ENCODE data around the gene SAA4. TPM values are rescaled to one million over a fixed set of nuclear protein-coding genes. Genes with fewer than 3 reads are reported as not detected.

SAA4 gene
- total and polyA plus RNA-seq, 10 of the 15 experiments (the other 5 are each of a cell fraction or from before 2014, with no cell fraction given) = not detected

DNA sequence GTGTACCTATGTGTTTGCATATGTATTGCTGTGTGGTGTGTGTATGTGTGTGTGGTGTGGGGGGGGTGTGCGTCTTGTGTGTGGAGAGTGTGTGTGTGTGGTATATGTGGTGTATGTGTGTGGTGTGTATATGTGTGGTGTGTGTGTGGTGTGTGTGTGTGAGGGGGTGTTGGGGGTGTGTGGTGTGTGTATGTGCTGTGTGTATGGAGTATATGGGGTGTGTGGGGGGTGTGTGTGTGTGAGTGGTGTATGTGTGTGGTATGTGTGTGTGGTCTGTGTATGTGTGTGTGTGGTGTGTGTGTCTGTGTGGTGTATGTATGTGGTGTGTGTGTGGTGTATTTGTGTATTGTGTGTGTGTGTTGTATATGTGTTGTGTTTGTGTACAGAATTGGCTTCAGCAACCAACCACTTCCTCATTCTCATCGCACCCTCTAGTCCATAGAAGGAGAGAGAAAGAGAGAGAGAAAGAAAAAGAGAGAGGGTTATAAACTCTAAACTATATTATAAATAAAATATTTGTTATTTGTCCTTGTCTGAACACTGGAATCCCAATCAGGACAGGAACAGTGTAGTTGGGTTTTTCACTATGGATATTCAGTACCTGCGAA, 13.7 kb downstream of the SAA4 start:
- Histone ChIP-seq H3K9ac (ENCODE audit: control insufficient read depth, insufficient read depth, low read length) (no peak overlapping the region), H2AFZ (ENCODE audit: control insufficient read depth, low read depth, low read length) (no peak overlapping the region), H3K4me2 (ENCODE audit: control insufficient read depth, insufficient read depth) (no peak overlapping the region), H3K4me1 (ENCODE audit: control insufficient read depth, insufficient read depth, low read length) (no peaks in the 10 kb centered on the region), H3K79me2 (ENCODE audit: control insufficient read depth, insufficient read depth, low read length) (no peaks in the 10 kb centered on the region), H3K27me3 (replicated peaks in 1 of 2; ENCODE audit: control insufficient read depth in 2 of 2, insufficient read depth in 2 of 2, low read length in 1 of 2) (no peaks in the 10 kb centered on the region), H3K4me3 (no peak overlapping the region), H3K36me3 (ENCODE audit: control insufficient read depth in 2 of 2, insufficient read depth in 2 of 2, low read length in 1 of 2) (no peaks in the 10 kb centered on the region), H4K20me1 (ENCODE audit: control insufficient read depth, insufficient read depth) (no peaks in the 10 kb centered on the region), H3K27ac (ENCODE audit: control insufficient read depth, insufficient read depth) (no peak overlapping the region), H3K9me3 (replicated peaks; ENCODE audit: control insufficient read depth, insufficient read depth, low read length) (no peaks in the 10 kb centered on the region; the same call in 2 of the 3 replicates)
- intact Hi-C loops (cut with micrococcal nuclease; ENCODE audit: unreplicated experiment) (no loop called here), in situ Hi-C loops (cut with MboI) (no loop called here)
- CTCF ChIA-PET = interaction anchor here (0.6 to 1.6 kb wide), 2 partner anchors 154 to 245 kb away, joined by 3 to 4 read pairs; no protein-coding TSS in a partner anchor
- no peak for ATAC-seq
- BruUV-seq (replicated peaks) = no TSS peak
- RAD21 ChIA-PET (ENCODE audit: unreplicated experiment) = no interaction called here
- DNase-seq (ENCODE audit: low read depth, low spot score) = no peak
- TF ChIP-seq SPI1 (IDR thresholded peaks at IDR 0.05; ENCODE audit: borderline replicate concordance, insufficient read depth, low read depth, low read length) (peak; percentile 42; the same call in 1 of the 2 replicates), POLR2AphosphoS5 (IDR thresholded peaks at IDR 0.05; ENCODE audit: low read length) (no peak), FOS (IDR thresholded peaks at IDR 0.05; ENCODE audit: borderline replicate concordance, extremely low read depth, insufficient read length) (no peak)
- TF ChIP-seq, protein P1, sequence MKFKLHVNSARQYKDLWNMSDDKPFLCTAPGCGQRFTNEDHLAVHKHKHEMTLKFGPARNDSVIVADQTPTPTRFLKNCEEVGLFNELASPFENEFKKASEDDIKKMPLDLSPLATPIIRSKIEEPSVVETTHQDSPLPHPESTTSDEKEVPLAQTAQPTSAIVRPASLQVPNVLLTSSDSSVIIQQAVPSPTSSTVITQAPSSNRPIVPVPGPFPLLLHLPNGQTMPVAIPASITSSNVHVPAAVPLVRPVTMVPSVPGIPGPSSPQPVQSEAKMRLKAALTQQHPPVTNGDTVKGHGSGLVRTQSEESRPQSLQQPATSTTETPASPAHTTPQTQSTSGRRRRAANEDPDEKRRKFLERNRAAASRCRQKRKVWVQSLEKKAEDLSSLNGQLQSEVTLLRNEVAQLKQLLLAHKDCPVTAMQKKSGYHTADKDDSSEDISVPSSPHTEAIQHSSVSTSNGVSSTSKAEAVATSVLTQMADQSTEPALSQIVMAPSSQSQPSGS (IDR thresholded peaks at IDR 0.05; ENCODE audit: low read length) = no peak
- SMC1A ChIA-PET (ENCODE audit: uncharacterized antibody, unreplicated experiment) = no interaction called here
- 77% methylated on average over 3 of the region's 3 CpGs for WGBS (ENCODE audit: insufficient coverage, insufficient replicate concordance, low lambda C conversion rate, missing lambda C conversion rate)
- POLR2A ChIA-PET = no interaction called here
- FAIRE-seq = no peak

DNA sequence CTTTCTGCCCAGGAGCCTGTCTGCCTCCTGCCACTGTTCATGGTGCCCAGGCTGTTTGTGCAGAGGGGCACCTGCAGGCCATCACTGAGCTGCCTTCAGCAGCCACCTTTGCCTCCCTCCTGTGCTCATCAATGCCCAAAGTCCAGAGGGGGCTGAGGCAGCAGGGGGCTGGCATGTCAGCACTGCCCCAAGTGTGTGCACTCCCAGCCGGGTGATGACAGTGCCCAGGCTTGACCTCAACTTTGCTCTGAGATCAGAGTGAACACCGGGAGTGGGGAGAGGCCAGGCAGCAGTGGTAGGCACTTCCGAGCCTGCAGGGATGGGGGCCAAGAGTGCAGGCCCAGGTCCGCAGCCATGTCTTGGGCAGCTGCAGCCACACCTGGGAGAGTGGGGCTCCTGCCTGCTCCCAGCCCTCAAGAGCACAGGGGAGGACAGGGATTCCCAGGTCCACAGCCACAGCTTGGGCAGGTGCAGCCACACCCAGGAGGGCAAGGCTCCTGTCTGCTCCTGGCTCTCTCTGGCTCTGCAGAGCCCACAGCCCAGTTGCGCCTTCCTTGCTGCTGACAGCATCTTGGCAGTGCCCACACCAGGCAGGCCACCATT, 15.2 kb downstream of the SAA4 start:
- intact Hi-C loops (cut with micrococcal nuclease; ENCODE audit: unreplicated experiment) (no loop called here), in situ Hi-C loops (cut with MboI) (no loop called here)
- no peak overlapping the region for H3K4me3 ChIP-seq
- H3K4me1 ChIP-seq (ENCODE audit: control insufficient read depth, insufficient read depth, low read length) = no peaks in the 10 kb centered on the region
- WGBS (ENCODE audit: insufficient coverage, insufficient replicate concordance, low lambda C conversion rate, missing lambda C conversion rate) = 40% methylated on average over 5 of the region's 5 CpGs
- H3K79me2 ChIP-seq (ENCODE audit: control insufficient read depth, insufficient read depth, low read length) = no peaks in the 10 kb centered on the region
- CTCF ChIA-PET = no interaction called here
- no TSS peak for BruUV-seq (replicated peaks)
- no peak overlapping the region for H2AFZ ChIP-seq (ENCODE audit: control insufficient read depth, low read depth, low read length)
- H3K27me3 ChIP-seq (replicated peaks in 1 of 2; ENCODE audit: control insufficient read depth in 2 of 2, insufficient read depth in 2 of 2, low read length in 1 of 2) = no peaks in the 10 kb centered on the region
- FAIRE-seq = no peak
- H3K4me2 ChIP-seq (ENCODE audit: control insufficient read depth, insufficient read depth) = no peak overlapping the region
- no peak overlapping the region for H3K27ac ChIP-seq (ENCODE audit: control insufficient read depth, insufficient read depth)
- no peak for DNase-seq (ENCODE audit: low read depth, low spot score)
- no peaks in the 10 kb centered on the region for H3K36me3 ChIP-seq (ENCODE audit: control insufficient read depth in 2 of 2, insufficient read depth in 2 of 2, low read length in 1 of 2)
- no peak for ATAC-seq
- no peak overlapping the region for H3K9ac ChIP-seq (ENCODE audit: control insufficient read depth, insufficient read depth, low read length)
- RAD21 ChIA-PET (ENCODE audit: unreplicated experiment) = no interaction called here
- SMC1A ChIA-PET (ENCODE audit: uncharacterized antibody, unreplicated experiment) = no interaction called here
- no peaks in the 10 kb centered on the region; the same call in 2 of the 3 replicates for H3K9me3 ChIP-seq (replicated peaks; ENCODE audit: control insufficient read depth, insufficient read depth, low read length)
- no peaks in the 10 kb centered on the region for H4K20me1 ChIP-seq (ENCODE audit: control insufficient read depth, insufficient read depth)
- POLR2A ChIA-PET = no interaction called here
- TF ChIP-seq FOS (IDR thresholded peaks at IDR 0.05; ENCODE audit: borderline replicate concordance, extremely low read depth, insufficient read length) = no peak
- TF ChIP-seq MXI1 (IDR thresholded peaks at IDR 0.05; ENCODE audit: low read depth, low read length) = no peak
- no peak for TF ChIP-seq SP1 (IDR thresholded peaks at IDR 0.05; ENCODE audit: low read depth, low read length)
- TF ChIP-seq, protein P2, sequence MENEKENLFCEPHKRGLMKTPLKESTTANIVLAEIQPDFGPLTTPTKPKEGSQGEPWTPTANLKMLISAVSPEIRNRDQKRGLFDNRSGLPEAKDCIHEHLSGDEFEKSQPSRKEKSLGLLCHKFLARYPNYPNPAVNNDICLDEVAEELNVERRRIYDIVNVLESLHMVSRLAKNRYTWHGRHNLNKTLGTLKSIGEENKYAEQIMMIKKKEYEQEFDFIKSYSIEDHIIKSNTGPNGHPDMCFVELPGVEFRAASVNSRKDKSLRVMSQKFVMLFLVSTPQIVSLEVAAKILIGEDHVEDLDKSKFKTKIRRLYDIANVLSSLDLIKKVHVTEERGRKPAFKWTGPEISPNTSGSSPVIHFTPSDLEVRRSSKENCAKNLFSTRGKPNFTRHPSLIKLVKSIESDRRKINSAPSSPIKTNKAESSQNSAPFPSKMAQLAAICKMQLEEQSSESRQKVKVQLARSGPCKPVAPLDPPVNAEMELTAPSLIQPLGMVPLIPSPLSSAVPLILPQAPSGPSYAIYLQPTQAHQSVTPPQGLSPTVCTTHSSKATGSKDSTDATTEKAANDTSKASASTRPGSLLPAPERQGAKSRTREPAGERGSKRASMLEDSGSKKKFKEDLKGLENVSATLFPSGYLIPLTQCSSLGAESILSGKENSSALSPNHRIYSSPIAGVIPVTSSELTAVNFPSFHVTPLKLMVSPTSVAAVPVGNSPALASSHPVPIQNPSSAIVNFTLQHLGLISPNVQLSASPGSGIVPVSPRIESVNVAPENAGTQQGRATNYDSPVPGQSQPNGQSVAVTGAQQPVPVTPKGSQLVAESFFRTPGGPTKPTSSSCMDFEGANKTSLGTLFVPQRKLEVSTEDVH (IDR thresholded peaks at IDR 0.05; ENCODE audit: low read depth, partially characterized antibody) = no peak
- TF ChIP-seq TCF3 (IDR thresholded peaks at IDR 0.05; ENCODE audit: borderline replicate concordance, insufficient read depth, low read depth, low read length) = no peak

All from GM12878 (cell line).